Measurements from ENCODE around the gene VSIG4. TPM values are rescaled to one million over a fixed set of nuclear protein-coding genes. Genes with fewer than 3 reads are reported as not detected.

The VSIG4 gene
- total RNA-seq, 1 donor from 2014 or later = not detected

GRCh38 chrX:66054978-66055377 lies 15.1 kb upstream of the VSIG4 start:
- DNase-seq (ENCODE audit: extremely low spot score, unreplicated experiment) = no peak
- Mint-ChIP-seq H3K27ac (ENCODE audit: unreplicated experiment) (no peak overlapping the region), H3K4me3 (ENCODE audit: unreplicated experiment) (no peak overlapping the region), H3K4me1 (ENCODE audit: unreplicated experiment) (no peaks in the 10 kb centered on the region), H3K9me3 (ENCODE audit: unreplicated experiment) (peaks cover 7% of the 10 kb centered on the region), H3K36me3 (ENCODE audit: unreplicated experiment) (no peaks in the 10 kb centered on the region), H3K27me3 (ENCODE audit: unreplicated experiment) (no peaks in the 10 kb centered on the region)
- no peak for TF ChIP-seq CTCF (IDR thresholded peaks at IDR 0.05)

GRCh38 chrX:66053414-66053813 lies 13.5 kb upstream of the VSIG4 start:
- Mint-ChIP-seq H3K9me3 (ENCODE audit: unreplicated experiment) (peaks cover 7% of the 10 kb centered on the region), H3K27me3 (ENCODE audit: unreplicated experiment) (no peaks in the 10 kb centered on the region), H3K4me1 (ENCODE audit: unreplicated experiment) (no peaks in the 10 kb centered on the region), H3K27ac (ENCODE audit: unreplicated experiment) (no peak overlapping the region), H3K36me3 (ENCODE audit: unreplicated experiment) (no peaks in the 10 kb centered on the region), H3K4me3 (ENCODE audit: unreplicated experiment) (no peak overlapping the region)
- DNase-seq (ENCODE audit: extremely low spot score, unreplicated experiment) = no peak
- no peak for TF ChIP-seq CTCF (IDR thresholded peaks at IDR 0.05)

- TF ChIP-seq CTCF (IDR thresholded peaks at IDR 0.05) = no peak
- no peak for DNase-seq (ENCODE audit: extremely low spot score, unreplicated experiment)
- H3K27ac Mint-ChIP-seq (ENCODE audit: unreplicated experiment) = no peak overlapping the region
- H3K4me3 Mint-ChIP-seq (ENCODE audit: unreplicated experiment) = no peak overlapping the region
- no peaks in the 10 kb centered on the region for H3K27me3 Mint-ChIP-seq (ENCODE audit: unreplicated experiment)
- no peaks in the 10 kb centered on the region for H3K4me1 Mint-ChIP-seq (ENCODE audit: unreplicated experiment)
- peaks cover 7% of the 10 kb centered on the region for H3K9me3 Mint-ChIP-seq (ENCODE audit: unreplicated experiment)
- H3K36me3 Mint-ChIP-seq (ENCODE audit: unreplicated experiment) = no peaks in the 10 kb centered on the region
Observed at GRCh38 chrX:66051980-66052379, 12.1 kb upstream of the VSIG4 start.

DNA sequence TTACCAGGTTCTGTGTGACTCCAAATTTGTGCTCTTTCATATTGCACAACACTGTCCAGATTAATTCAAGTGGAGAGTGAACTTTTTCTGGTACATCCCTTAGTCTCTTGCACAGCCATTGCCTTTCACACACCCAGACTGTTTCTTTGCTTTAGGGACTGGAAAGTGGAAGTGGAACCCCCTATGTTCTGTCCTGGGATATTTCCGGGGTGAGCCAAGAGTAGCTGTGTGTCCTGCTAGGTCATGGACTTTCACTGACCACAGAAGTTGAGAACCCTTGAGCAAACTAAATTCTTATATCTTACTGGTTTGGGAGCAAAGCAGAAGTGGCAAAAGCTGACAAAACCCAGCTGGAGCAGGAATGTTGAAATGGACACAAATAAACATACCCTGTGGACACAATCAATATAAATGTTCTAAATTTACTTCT lies 10.3 kb upstream of the VSIG4 start:
- peaks cover 7% of the 10 kb centered on the region for H3K9me3 Mint-ChIP-seq (ENCODE audit: unreplicated experiment)
- no peaks in the 10 kb centered on the region for H3K36me3 Mint-ChIP-seq (ENCODE audit: unreplicated experiment)
- H3K4me1 Mint-ChIP-seq (ENCODE audit: unreplicated experiment) = no peaks in the 10 kb centered on the region
- no peak for TF ChIP-seq CTCF (IDR thresholded peaks at IDR 0.05)
- H3K27me3 Mint-ChIP-seq (ENCODE audit: unreplicated experiment) = no peaks in the 10 kb centered on the region
- no peak overlapping the region for H3K27ac Mint-ChIP-seq (ENCODE audit: unreplicated experiment)
- DNase-seq (ENCODE audit: extremely low spot score, unreplicated experiment) = no peak
- H3K4me3 Mint-ChIP-seq (ENCODE audit: unreplicated experiment) = no peak overlapping the region

DNA sequence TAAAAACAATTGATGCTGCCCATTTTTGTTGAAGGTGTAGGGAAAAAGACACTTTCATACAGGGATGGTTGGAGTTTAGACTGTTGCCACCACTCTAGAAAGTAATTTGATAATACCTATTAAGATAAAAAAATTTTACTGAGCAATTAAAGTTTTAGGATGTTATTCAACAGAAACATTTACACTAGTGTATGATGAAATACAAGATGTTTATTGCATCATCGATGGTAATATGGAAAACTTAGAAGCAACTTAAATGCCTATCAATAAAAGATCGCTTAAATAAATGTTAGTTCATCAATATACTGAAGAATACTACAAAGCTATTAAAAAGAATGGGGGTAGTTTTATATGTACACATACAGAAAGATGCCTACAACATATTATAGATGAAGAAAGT lies 9.2 kb upstream of the VSIG4 start:
- Mint-ChIP-seq H3K36me3 (ENCODE audit: unreplicated experiment) (no peaks in the 10 kb centered on the region), H3K27ac (ENCODE audit: unreplicated experiment) (no peak overlapping the region), H3K4me3 (ENCODE audit: unreplicated experiment) (no peak overlapping the region), H3K9me3 (ENCODE audit: unreplicated experiment) (peaks cover 7% of the 10 kb centered on the region), H3K4me1 (ENCODE audit: unreplicated experiment) (no peaks in the 10 kb centered on the region), H3K27me3 (ENCODE audit: unreplicated experiment) (no peaks in the 10 kb centered on the region)
- no peak for DNase-seq (ENCODE audit: extremely low spot score, unreplicated experiment)
- no peak for TF ChIP-seq CTCF (IDR thresholded peaks at IDR 0.05)
